ENCODE measurements around the gene CWC27.
"Not testable (repeated sequence)": the region's sequence is repeated elsewhere in the genome, so short reads cannot be mapped to it uniquely, and the experiment has no call there.

The CWC27 gene

DNA sequence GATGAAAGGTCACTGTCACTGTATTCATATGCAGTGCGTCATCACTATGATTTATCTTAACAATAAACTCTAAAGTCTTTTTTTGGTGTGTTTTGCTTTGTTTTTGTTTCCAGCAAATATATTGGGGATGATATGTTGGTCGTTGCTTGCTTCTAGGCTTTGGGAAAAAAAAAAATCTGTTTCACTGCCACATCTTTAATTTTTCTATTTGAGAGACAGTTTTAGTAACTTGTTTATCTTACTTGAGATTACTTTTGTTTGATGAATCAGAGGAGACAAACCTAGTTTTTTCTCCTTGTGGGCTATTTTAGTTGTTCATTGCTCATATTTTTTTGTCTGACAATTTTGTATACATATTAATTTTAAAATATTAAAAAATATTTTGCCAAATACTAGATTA, 19.4 kb downstream of the CWC27 start:
- no peak for DNase-seq (ENCODE audit: low read depth, low spot score)

DNA sequence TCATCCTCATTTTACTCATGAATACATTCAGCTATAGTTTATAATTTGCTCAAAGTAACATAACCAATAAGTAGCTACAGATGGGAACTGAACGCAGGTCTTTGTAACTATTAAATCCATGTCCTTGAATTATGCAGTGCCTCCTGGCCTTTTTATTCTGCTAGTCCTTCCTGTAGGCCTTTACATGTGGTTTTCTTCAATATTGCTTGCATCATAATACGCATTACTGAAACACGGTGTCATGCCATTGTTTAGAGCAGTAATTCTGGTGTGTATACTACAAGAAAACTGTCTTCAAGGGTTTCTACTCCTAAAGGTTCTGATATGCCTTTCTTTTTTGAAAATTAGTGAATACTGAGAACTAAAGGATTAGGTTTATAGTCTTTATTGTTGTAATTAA, 20.7 kb downstream of the CWC27 start:
- DNase-seq (ENCODE audit: low read depth, low spot score): no peak

- no peak for DNase-seq (ENCODE audit: low read depth, low spot score)
Observed at GRCh38 chr5:64790210-64790609, 21.5 kb downstream of the CWC27 start.

DNA sequence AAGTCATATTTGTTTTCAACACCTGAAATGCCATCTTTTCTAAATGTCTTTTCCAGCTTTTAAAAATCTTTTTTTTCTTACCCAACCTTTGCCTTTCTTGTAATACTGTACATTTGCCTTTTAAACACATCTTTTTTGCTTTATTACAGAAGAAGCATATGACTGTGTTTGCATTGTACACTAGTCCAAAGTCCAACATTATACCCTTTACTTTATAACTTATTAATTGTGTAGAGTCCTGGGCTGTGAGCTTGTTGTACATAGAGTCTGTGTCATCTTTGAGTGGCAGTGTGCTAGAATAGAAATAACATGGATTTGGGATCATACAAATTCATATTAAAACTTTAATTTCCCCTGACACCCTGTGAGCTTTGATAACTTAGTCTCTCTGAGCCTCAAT, 23.7 kb downstream of the CWC27 start:
- DNase-seq (ENCODE audit: low read depth, low spot score): no peak

DNA sequence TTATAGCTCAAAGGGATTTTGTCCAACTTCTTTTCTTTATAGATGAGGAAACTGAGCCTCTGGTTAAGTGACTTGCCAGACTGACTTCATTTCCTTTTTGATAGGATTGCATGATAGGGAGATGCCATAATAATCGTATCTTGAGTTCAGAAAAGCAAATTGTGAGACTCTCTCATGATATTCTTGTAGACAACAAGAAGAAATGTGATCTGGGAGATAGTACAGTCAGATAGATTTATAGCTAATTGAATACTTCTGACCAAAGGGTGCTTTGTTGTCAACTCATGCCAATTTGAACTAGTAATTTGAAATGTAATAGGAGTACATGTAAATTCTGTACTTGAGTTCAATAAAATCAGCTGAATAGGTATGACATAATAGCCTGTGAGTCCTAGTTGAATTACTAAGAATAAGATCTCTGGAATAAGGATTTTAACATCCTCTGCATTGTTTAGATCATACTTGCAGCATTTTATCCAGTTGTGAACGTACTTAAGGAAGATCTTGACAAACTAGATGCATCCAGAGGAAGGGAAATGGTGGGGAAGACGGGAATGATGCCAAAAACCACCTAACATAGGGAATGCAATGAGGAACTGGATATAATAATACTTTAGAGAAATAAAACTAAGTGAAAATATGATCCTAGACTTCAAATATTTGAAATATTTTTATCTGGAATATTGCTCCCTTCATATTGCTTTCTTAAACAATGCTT, 25.5 kb downstream of the CWC27 start:
- no peak for DNase-seq (ENCODE audit: low read depth, low spot score)

DNA sequence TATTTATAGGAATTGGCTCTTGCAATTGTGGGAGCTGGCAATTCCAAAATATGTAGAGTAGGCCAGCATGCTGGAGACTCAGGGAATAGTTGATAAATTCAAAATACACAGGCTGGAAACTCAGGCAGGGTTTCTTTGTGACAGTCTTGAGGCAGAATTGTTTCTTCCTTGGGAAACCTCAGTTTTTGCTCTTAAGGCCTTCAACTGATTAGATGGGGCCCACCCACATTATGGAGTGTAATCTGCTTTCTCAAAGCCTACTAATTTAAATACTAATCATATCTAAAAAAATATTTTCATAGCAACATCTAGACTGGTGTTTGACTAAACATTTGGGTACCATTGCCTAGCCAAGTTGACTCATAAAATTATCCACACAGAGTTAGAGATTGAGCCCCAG, 27.6 kb downstream of the CWC27 start:
- DNase-seq (ENCODE audit: low read depth, low spot score): no peak

DNA sequence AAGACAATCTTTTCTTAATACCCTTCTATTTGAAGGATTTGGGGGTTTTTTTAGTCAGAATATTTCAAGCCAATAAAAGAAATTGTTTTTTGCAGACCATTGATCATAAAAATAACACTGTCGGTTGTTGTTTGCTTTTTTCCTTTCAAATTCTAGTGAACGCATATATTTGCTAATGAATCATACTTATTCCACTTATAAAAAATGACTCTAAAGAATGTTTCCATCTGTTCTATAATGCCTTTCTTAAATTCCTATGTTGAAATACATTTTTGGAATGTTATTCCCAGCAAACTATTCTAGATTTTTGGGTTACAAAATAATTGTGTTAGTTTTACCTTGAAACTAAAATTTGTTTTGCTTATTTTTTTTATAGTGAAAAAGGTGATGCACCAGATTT, 32.2 kb downstream of the CWC27 start:
- no peak for DNase-seq (ENCODE audit: low read depth, low spot score)

DNA sequence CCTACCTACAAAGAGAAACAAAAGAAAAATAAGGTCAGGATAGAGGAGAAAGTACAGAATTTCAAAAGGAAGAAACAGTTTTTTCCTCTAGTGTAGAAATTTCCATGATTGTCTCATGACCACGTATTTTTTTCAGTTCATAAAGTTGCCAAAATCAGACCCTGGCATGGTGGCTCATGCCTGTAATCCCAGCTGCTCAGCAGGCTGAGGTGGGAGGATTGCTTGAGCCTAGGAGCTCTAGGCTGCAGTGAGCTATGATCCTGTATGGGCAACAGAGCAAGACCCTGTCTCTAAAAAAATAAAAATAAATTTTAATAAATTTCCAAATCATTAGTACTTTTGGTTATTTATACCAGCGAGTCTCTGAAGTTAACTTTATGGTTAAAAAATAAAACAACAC, 37.8 kb downstream of the CWC27 start:
- DNase-seq (ENCODE audit: low read depth, low spot score): no peak

- no peak for DNase-seq (ENCODE audit: low read depth, low spot score)
Observed at GRCh38 chr5:64807520-64807919, 38.8 kb downstream of the CWC27 start.

GRCh38 chr5:64811050-64811640, 42.4 kb downstream of the CWC27 start:
- DNase-seq (ENCODE audit: low read depth, low spot score): peak; percentile 4

DNA sequence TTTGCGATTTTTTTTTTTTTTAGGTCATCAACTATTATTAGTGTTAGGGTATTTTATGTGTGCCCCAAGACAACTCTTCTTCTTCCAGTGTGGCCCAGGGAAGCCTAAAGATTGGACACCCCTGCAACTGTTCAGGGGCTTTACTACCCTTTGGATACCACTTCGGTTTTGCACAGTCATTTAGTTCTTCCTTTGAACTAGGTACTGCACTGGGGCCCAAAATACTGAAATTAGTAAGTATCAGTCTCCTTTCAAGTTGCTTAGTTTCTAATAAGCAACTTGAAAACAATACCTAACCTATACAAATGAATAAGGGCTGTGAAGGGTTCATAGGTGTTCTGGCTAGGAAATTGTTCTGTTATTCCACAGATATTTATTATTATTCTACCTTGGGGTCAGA, 45.3 kb downstream of the CWC27 start:
- DNase-seq (ENCODE audit: low read depth, low spot score): no peak

GRCh38 chr5:64818245-64818644, 49.5 kb downstream of the CWC27 start:
- no peak for DNase-seq (ENCODE audit: low read depth, low spot score)

DNA sequence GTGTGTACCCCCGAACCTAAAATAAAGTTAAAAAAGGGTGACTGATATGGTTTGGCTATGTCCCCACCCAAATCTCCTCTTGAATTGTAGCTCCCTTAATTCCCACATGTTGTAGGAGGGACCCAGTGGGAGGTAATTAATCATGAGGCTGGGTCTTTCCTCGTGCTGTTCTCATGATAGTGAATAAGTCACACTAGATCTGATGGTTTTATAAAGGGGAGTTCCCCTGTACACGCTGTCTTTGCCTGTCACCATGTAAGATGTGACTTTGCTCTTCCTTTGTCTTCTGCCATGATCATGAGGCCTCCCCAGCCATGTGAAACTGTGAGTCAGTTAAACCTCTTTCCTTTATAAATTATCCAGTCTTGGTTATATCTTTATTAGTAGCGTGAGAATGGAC, 50.6 kb downstream of the CWC27 start:
- not testable (repeated sequence) for DNase-seq (ENCODE audit: low read depth, low spot score)

GRCh38 chr5:64822320-64822719, 53.6 kb downstream of the CWC27 start:
- DNase-seq (ENCODE audit: low read depth, low spot score): no peak

DNA sequence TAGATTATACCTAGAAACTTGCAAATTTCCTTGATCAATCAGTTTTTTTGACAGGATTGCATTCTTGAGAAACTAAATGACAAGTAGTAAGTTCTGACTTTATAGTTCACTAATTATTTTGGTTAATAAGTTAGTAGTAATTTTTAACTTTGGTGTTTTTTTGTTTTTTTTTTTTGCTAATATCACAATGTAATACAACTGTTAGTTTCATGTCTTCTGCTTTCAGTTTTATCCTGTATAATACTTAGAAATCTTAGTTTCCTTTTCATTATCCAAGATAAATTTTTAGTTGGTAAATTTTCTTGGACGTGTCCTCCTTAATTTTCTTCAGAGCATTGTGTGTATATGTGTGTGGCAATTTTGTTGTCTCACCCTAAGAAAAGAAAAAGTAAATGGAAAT, 57.8 kb downstream of the CWC27 start:
- no peak for DNase-seq (ENCODE audit: low read depth, low spot score)

DNA sequence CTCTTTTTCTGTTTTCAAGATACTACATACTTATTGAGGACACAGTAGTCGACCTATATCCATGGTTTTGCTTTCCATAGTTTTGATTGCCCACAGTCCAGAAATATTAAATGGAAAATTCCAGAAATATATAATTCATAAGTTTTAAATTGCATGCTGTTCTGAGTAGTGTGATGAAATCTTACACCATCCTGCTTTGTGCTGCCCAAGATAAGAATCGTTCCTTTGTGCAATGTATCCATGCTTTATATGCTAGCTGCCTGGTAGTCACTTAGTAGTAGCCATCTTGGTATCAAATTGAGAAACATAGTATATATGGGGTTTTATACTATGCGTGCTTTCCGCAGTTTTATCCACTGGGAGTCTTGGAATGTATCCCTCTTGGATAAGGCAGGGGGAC, 59.0 kb downstream of the CWC27 start:
- DNase-seq (ENCODE audit: low read depth, low spot score): no peak

GRCh38 chr5:64830650-64831049, 61.9 kb downstream of the CWC27 start:
- not testable (repeated sequence) for DNase-seq (ENCODE audit: low read depth, low spot score)

- no peak for DNase-seq (ENCODE audit: low read depth, low spot score)
Observed at GRCh38 chr5:64831996-64832395, 63.3 kb downstream of the CWC27 start.

DNA sequence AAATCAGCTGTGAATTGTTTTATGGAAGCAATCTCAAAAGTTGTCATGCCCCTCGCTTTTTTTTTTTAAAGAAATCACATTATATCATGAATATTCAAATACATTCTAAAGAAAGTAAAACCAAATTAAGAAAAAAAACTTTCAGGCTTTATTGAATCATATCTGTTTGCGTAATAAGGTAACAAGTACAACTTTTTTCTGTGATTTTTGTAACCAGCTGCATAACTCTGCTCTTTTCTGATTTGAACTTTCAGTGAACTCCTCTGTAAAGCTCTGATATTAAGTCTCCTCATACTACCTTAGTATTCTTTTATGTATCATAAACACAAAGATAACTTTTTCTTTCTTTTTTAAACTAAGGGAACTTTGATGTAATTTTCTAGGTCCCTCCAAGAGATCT, 65.3 kb downstream of the CWC27 start:
- DNase-seq (ENCODE audit: low read depth, low spot score): no peak

GRCh38 chr5:64834611-64835010, 65.9 kb downstream of the CWC27 start:
- DNase-seq (ENCODE audit: low read depth, low spot score): no peak

DNA sequence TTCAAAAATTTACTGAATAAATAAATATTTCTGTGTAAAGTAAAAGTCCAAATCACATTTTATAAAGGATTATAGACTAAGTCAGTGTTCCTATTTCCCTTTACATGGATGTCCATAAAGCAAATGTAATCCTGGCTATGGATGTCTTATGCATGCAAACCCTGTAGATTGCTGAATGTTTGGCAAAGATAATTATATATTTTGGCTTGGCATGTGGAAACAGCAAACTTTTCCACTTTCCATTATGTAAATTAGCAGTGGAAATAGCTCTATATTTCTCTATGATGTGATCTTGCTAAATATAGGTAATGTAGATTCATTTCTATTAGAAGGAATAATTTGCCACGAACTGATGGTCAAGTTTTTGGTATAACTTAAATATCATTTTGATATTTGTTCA, 66.5 kb downstream of the CWC27 start:
- no peak for DNase-seq (ENCODE audit: low read depth, low spot score)

GRCh38 chr5:64836190-64836755, 67.5 kb downstream of the CWC27 start:
- DNase-seq (ENCODE audit: low read depth, low spot score): no peak

GRCh38 chr5:64836786-64837185, 68.1 kb downstream of the CWC27 start:
- no peak for DNase-seq (ENCODE audit: low read depth, low spot score)
